H1 (cell line): Measurements from ENCODE around the gene SSNA1. TPM values are rescaled to one million over a fixed set of nuclear protein-coding genes. Genes with fewer than 3 reads are reported as not detected.

Source experiments
- BACH1 ChIP-seq: IDR thresholded peaks from 2 replicates; pipeline ENCODE4 v1.6.1; 2012; ENCODE audit warnings: low read length, improper control_type of control experiment
- EGR1 ChIP-seq: IDR thresholded peaks from 2 replicates; pipeline ENCODE4 v1.6.1; 2011; ENCODE audit warnings: low read depth, low read length, borderline replicate concordance
- HDAC2 ChIP-seq, 2 experiments: fragments of 300-600 bp in 1 of 2; sonication (generic) in 1 of 2; IDR thresholded peaks; 2 replicates each; pipeline ENCODE4 v1.6.1; 2011 to 2012; ENCODE audit warnings: low read depth in 2 of 2, low read length in 2 of 2, mild to moderate bottlenecking in 2 of 2, moderate library complexity in 2 of 2, borderline replicate concordance in 1 of 2, inconsistent platforms in 1 of 2
- SP1 ChIP-seq: IDR thresholded peaks from 2 replicates; pipeline ENCODE4 v1.6.1; 2011; ENCODE audit warnings: low read depth, low read length
- polyA plus RNA-seq, 7 experiments: library from polyadenylated mRNA; depleted of rRNA in 3 of 7; stranded (reverse) in 5 of 7; unstranded in 2 of 7; fragments of >200 nt in 5 of 7; fragments of 200-250 nt in 2 of 7; gene quantifications; 1 replicate in 5 of 7; 2 replicates in 1 of 7; 4 replicates in 1 of 7; pipeline versions ENCODE4 v1.2.1 to v1.2.3, GENCODE V29; 2011 to 2013; ENCODE audit warnings: missing spikeins in 2 of 7, mixed read lengths in 2 of 7
- total RNA-seq: library from RNA; stranded (reverse); fragmentation: NEBNext Ultra II Directional; extraction: Animal tissue kit (Norgen Biotek cat#: 25700); gene quantifications from 2 replicates; pipeline ENCODE4 v1.2.1, GENCODE V29; 2021
- TF ChIP-seq, protein P1 (sequence below), 3 experiments: IDR thresholded peaks; 1 replicate in 2 of 3; 2 replicates in 1 of 3; pipeline versions ENCODE4 v1.5.1 to v1.6.1; 2011; ENCODE audit warnings: low read length in 3 of 3, mild to moderate bottlenecking in 3 of 3, inconsistent platforms in 2 of 3, low read depth in 1 of 3, moderate library complexity in 1 of 3; ENCODE audit not compliant: insufficient read depth in 1 of 3; ENCODE audit errors: control extremely low read depth in 1 of 3

SSNA1 gene
- total and polyA plus RNA-seq, 2 of the 8 experiments (the other 6 are each of a cell fraction or from before 2014, with no cell fraction given), result 87.3 to 157 TPM

DNA sequence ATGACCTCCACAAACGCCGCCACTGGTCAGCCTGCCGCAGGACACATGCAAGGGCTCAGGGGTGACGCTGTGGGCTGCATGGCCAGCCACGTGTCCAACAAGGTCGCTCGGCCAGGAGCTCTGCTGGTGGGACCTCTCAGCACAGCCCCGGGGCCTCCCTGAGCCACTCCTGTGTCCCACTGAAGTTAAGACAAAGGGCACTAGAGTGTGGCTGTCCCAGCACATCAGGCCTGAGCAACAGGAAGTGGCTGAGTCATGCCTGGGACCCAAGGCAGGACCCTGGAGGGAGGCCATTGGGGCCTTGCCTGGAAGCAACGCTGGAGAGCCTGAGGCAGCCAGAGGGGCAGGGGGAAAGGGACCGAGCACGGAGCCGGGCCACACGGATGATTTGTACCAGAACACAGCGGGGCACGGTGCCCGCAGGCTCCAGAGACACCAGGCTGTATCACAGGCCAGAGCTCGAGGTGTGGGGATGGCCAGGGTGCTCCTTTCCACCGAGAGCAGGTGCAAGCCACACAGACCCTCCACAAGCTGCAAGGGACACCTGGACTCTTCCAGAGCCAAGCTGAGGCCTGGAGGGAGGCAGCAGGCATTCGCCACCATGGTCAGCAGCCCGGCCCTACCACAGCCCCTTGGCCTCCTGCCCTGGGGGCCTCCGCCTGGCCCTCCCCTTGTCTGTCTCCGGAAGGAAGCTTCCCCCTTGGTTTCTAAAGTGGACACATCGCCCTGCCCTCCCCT lies 10.1 kb upstream of the SSNA1 start (continued):
- TF ChIP-seq BACH1 (no peak), EGR1 (no peak), SP1 (no peak), HDAC2 (IDR thresholded peaks at IDR 0.05; ENCODE audit: borderline replicate concordance in 1 of 2, low read depth in 2 of 2, low read length in 2 of 2) (no peak)
- TF ChIP-seq, protein P1, sequence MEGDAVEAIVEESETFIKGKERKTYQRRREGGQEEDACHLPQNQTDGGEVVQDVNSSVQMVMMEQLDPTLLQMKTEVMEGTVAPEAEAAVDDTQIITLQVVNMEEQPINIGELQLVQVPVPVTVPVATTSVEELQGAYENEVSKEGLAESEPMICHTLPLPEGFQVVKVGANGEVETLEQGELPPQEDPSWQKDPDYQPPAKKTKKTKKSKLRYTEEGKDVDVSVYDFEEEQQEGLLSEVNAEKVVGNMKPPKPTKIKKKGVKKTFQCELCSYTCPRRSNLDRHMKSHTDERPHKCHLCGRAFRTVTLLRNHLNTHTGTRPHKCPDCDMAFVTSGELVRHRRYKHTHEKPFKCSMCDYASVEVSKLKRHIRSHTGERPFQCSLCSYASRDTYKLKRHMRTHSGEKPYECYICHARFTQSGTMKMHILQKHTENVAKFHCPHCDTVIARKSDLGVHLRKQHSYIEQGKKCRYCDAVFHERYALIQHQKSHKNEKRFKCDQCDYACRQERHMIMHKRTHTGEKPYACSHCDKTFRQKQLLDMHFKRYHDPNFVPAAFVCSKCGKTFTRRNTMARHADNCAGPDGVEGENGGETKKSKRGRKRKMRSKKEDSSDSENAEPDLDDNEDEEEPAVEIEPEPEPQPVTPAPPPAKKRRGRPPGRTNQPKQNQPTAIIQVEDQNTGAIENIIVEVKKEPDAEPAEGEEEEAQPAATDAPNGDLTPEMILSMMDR (IDR thresholded peaks at IDR 0.05; ENCODE audit: control extremely low read depth in 1 of 3, insufficient read depth in 1 of 3, low read depth in 1 of 3, low read length in 3 of 3), result no peak
